PFSK-1 (cell line): ENCODE results near the gene SFMBT2.

Source experiments
- REST ChIP-seq, 2 experiments: IDR thresholded peaks; 2 replicates each; pipeline versions ENCODE4 v1.6.1 to v1.8.0; 2011 to 2012; ENCODE audit warnings: low read depth in 2 of 2, low read length in 2 of 2, control low read depth in 1 of 2, inconsistent platforms in 1 of 2, mild to moderate bottlenecking in 1 of 2, moderate library complexity in 1 of 2; ENCODE audit not compliant: insufficient read depth in 1 of 2
- SIN3A ChIP-seq: IDR thresholded peaks from 2 replicates; pipeline ENCODE4 v1.6.1; 2012; ENCODE audit warnings: mild to moderate bottlenecking, low read length, moderate library complexity, borderline replicate concordance; ENCODE audit not compliant: insufficient read depth
- TAF1 ChIP-seq: IDR thresholded peaks from 2 replicates; pipeline ENCODE4 v1.6.1; 2012; ENCODE audit warnings: low read length, control low read depth, borderline replicate concordance; ENCODE audit not compliant: insufficient read depth

GRCh38 chr10:7261351-7261750 is 149.5 kb downstream of the SFMBT2 start:
- TF ChIP-seq REST (IDR thresholded peaks at IDR 0.05; ENCODE audit: insufficient read depth in 1 of 2, low read depth in 2 of 2, low read length in 2 of 2) (no peak), TAF1 (no peak), SIN3A (no peak)
